ENCODE measurements around the gene DGKI.

DNA sequence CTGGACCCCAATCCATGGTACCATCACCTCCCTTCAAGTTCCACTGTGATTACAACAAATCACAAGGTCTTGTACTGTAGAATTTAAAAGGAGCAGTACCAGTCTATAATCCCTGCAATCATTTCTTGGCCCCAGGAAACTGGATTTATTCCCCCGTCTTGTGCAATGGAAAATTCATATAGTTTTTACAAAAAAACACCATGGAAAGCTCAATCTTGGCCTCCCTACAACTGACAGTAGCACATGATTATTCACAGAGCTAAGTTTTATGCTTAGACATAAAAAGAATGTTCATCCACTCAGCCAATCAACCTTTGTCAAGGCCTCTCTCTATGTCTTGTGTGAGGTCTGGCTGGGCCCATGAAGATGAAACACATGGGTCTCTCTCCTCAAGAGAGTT lies 10.2 kb downstream of the DGKI start:
- TF ChIP-seq LEF1 (IDR thresholded peaks at IDR 0.05; ENCODE audit: borderline replicate concordance) (no peak), SP1 (IDR thresholded peaks at IDR 0.05) (no peak), L3MBTL2 (conservative IDR thresholded peaks at IDR 0.05) (no peak), FOXA1 (IDR thresholded peaks at IDR 0.05) (no peak), BHLHE40 (IDR thresholded peaks at IDR 0.05; ENCODE audit: borderline replicate concordance) (no peak), FOXM1 (IDR thresholded peaks at IDR 0.05; ENCODE audit: borderline replicate concordance) (no peak)
